ENCODE data around the gene NHEJ1. TPM values are rescaled to one million over a fixed set of nuclear protein-coding genes. Genes with fewer than 3 reads are reported as not detected.

The NHEJ1 gene
- total RNA-seq, 1 experiment from 2014 or later = 20.8 TPM

- no peak within 1 kb of the TSS for H3K4ac ChIP-seq (ENCODE audit: low read depth, low read length)
- H3K56ac ChIP-seq (ENCODE audit: insufficient read length, low read depth, low read length) = no peak within 1 kb of the TSS
- no peaks in the 10 kb centered on the region for H3K4me1 ChIP-seq (ENCODE audit: insufficient read depth, low read length)
- H3K27me3 ChIP-seq (ENCODE audit: insufficient read depth, low read length) = peaks cover 66% of the 10 kb centered on the region
- no peaks in the 10 kb centered on the region for H3K9me3 ChIP-seq (ENCODE audit: control insufficient read depth, low read depth, low read length)
- peaks cover 3% of the 10 kb centered on the region for H3K23me2 ChIP-seq (ENCODE audit: insufficient read length, low read depth, low read length, poor library complexity, severe bottlenecking)
- H3K36me3 Mint-ChIP-seq (ENCODE audit: insufficient read depth in 1 of 3, low read depth in 3 of 3) = no peaks in the 10 kb centered on the region
- peak within 1 kb of the TSS; percentile 48 for H3K4me2 ChIP-seq (ENCODE audit: insufficient read depth, insufficient read length, low read length)
- DNase-seq = peak; percentile 56
- H2AK5ac ChIP-seq (ENCODE audit: insufficient read length, low read length) = no peak within 1 kb of the TSS
- H3K9ac ChIP-seq (ENCODE audit: extremely low read depth, insufficient read length, low read length) = no peak within 1 kb of the TSS
- no peak within 1 kb of the TSS for H2BK5ac ChIP-seq (ENCODE audit: insufficient read length, low read length)
- no peak within 1 kb of the TSS; the same call in 1 of the 2 replicates for H3K14ac ChIP-seq (ENCODE audit: insufficient read depth, low read length)
- no peak within 1 kb of the TSS for H3T11ph ChIP-seq (ENCODE audit: low read length)
- H3K23ac ChIP-seq (ENCODE audit: insufficient read length, low read depth, low read length) = no peak within 1 kb of the TSS
- no peaks in the 10 kb centered on the region for H4K20me1 ChIP-seq (ENCODE audit: control insufficient read depth, insufficient read depth, insufficient read length)
- H3K27me3 Mint-ChIP-seq (ENCODE audit: low read depth) = peaks cover 91% of the 10 kb centered on the region
- WGBS (ENCODE audit: extremely low coverage, insufficient read length, low lambda C conversion rate) = no CpG with 5 or more reads among the region's 76 CpGs
- H3K4me1 Mint-ChIP-seq = peaks cover 29 to 42% of the 10 kb centered on the region in 2 experiments
- no peak within 1 kb of the TSS for H2BK12ac ChIP-seq (ENCODE audit: insufficient read length, low read depth, low read length)
- TF ChIP-seq CTCF (conservative IDR thresholded peaks at IDR 0.05) = no peak
- no peak within 1 kb of the TSS for H3K27ac Mint-ChIP-seq
- no peak within 1 kb of the TSS for H3K18ac ChIP-seq (ENCODE audit: insufficient read length, low read depth, low read length)
- no peak within 1 kb of the TSS for H4K8ac ChIP-seq (replicated peaks; ENCODE audit: insufficient read length, low read depth, low read length)
- peaks cover 0 to 3% of the 10 kb centered on the region in 2 experiments; a peak in 2 of 5 replicates for H3K9me3 Mint-ChIP-seq
- H3K27ac ChIP-seq (ENCODE audit: insufficient read length, low read depth, low read length) = no peak within 1 kb of the TSS
- no peaks in the 10 kb centered on the region for H3K79me2 ChIP-seq (ENCODE audit: insufficient read depth, low read length)
- H4K91ac ChIP-seq (ENCODE audit: insufficient read length, low read depth, low read length) = no peak within 1 kb of the TSS
- H3K4me3 Mint-ChIP-seq = peak within 1 kb of the TSS; percentile 42 to 75
- no peak within 1 kb of the TSS for H4K5ac ChIP-seq (ENCODE audit: insufficient read length, low read depth, low read length)
- no peak within 1 kb of the TSS for H2BK20ac ChIP-seq (ENCODE audit: low read depth, low read length, poor library complexity, severe bottlenecking)
- H3K79me1 ChIP-seq (ENCODE audit: insufficient read depth, low read depth, low read length, poor library complexity, severe bottlenecking) = no peaks in the 10 kb centered on the region
- H2BK120ac ChIP-seq (ENCODE audit: low read depth, low read length, poor library complexity, severe bottlenecking) = no peak within 1 kb of the TSS
- no peak within 1 kb of the TSS for H2BK15ac ChIP-seq (ENCODE audit: low read depth, low read length)
- no peak within 1 kb of the TSS for H2AFZ ChIP-seq (ENCODE audit: low read length)
Observed at GRCh38 chr2:219060821-219061791, 99.5 kb downstream of the NHEJ1 start, which contains the start of gene IHH. TSS of gene IHH (minus strand) at chr2:219060921. CDS start at chr2:219060467, 454 bp downstream.

Measured in H9 (cell line).